ENCODE results near the gene REST. TPM values are rescaled to one million over a fixed set of nuclear protein-coding genes. Genes with fewer than 3 reads are reported as not detected.
"Not testable (repeated sequence)": the region's sequence is repeated elsewhere in the genome, so short reads cannot be mapped to it uniquely, and the experiment has no call there.

The REST gene
- total and polyA plus RNA-seq, 2 donors: 9.8 to 49.1 TPM

DNA sequence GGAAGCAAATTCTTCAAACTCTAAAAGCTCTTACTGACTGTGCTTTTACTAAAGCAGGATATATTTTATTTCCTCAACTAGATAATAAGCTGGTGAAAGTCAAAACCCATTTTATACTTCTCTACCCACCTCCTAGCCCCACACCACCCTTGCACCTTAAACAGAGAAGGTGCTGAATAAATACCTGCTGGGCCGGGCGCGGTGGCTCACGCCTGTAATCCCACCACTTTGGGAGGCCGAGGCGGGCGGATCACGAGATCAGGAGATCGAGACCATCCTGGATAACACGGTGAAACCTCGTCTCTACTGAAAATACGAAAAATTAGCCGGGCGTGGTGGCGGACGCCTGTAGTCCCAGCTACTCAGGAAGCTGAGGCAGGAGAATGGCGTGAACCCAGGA lies 9.9 kb upstream of the REST start:
- 94% methylated on average over 17 of the region's 17 CpGs for WGBS
- not testable (repeated sequence) for H3K36me3 ChIP-seq (ENCODE audit: insufficient read depth); H3K27ac ChIP-seq (ENCODE audit: low read depth); H3K4me1 ChIP-seq (ENCODE audit: insufficient read depth); DNase-seq (ENCODE audit: extremely low spot score); H3K4me3 ChIP-seq (ENCODE audit: low read depth, low read length)

DNA sequence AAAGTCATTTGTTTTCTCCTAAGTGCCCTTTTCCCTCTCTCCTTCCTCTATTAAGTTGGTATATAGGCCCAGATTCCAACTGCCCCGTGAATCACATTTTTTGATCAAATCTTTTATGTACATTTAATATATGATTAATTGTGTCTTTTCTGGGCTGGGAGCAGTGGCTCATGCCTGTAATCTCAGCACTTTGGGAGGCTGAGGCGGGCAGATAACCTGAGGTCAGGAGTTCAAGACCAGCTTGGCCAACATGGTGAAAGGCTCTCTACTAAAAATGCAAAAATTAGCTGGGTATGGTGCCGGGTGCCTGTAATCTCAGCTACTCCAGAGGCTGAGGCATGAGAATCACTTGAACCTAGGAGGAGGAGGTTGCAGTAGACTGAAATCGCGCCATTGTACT lies 7.5 kb upstream of the REST start:
- DNase-seq (ENCODE audit: extremely low spot score); H3K4me3 ChIP-seq (ENCODE audit: low read depth, low read length); H3K4me1 ChIP-seq (ENCODE audit: insufficient read depth); H3K27ac ChIP-seq (ENCODE audit: low read depth); H3K36me3 ChIP-seq (ENCODE audit: insufficient read depth): not testable (repeated sequence)
- WGBS: 92% methylated on average over 5 of the region's 5 CpGs

DNA sequence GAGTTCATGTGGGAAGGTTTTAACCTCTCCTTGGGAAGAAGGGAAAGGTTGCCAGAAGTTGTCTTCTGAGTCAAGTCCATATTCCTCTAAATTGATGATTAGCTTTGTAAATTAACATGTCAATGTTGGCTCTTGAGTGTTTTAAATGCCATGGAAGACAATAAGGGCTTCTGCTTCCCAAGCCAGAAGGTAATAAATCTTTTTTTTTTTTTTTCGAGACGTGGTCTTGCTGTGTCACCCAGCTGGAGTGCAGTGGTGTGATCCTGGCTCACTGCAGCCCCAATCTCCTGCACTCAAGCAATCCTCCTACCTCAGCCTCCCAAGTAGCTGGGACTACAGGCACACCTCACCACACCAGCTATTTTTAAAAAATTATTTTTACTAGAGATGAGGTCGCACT lies 5.0 kb upstream of the REST start:
- H3K4me3 ChIP-seq (ENCODE audit: low read depth, low read length): no peak overlapping the region
- WGBS: 68% methylated on average over 3 of the region's 3 CpGs

DNA sequence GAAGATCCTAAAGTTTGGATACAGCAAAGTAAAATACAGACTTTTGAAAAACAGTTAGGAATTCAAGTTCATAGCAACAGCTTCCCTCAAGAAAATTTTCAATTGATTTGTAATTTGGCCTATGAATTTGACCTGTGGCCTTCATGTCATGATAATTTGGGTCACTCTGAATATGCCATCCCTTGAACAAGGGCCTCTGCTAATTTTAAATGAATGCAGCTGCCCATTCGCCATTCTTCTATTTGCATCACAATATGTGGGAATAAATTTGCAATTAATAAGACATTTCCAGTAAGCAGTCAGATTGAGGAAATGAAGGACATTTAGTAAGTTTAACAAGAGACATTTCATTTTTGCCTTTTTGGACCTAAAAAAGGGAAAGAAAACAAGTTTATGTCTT lies 1.9 kb upstream of the REST start:
- DNase-seq (ENCODE audit: extremely low spot score): no peak
- Histone ChIP-seq H3K27ac (ENCODE audit: low read depth) (no peak overlapping the region), H3K4me1 (ENCODE audit: insufficient read depth) (no peaks in the 10 kb centered on the region), H3K36me3 (ENCODE audit: insufficient read depth) (no peaks in the 10 kb centered on the region), H3K4me3 (ENCODE audit: low read depth, low read length) (no peak overlapping the region)
- whole genome bisulfite sequencing: 41% methylated on average over 1 of the region's 1 CpG

More for the DNA sequence above, 5.0 kb upstream of the REST start:
- H3K4me1 ChIP-seq (ENCODE audit: insufficient read depth): no peaks in the 10 kb centered on the region
- DNase-seq (ENCODE audit: extremely low spot score): no peak
- H3K36me3 ChIP-seq (ENCODE audit: insufficient read depth): no peaks in the 10 kb centered on the region
- no peak overlapping the region for H3K27ac ChIP-seq (ENCODE audit: low read depth)

DNA sequence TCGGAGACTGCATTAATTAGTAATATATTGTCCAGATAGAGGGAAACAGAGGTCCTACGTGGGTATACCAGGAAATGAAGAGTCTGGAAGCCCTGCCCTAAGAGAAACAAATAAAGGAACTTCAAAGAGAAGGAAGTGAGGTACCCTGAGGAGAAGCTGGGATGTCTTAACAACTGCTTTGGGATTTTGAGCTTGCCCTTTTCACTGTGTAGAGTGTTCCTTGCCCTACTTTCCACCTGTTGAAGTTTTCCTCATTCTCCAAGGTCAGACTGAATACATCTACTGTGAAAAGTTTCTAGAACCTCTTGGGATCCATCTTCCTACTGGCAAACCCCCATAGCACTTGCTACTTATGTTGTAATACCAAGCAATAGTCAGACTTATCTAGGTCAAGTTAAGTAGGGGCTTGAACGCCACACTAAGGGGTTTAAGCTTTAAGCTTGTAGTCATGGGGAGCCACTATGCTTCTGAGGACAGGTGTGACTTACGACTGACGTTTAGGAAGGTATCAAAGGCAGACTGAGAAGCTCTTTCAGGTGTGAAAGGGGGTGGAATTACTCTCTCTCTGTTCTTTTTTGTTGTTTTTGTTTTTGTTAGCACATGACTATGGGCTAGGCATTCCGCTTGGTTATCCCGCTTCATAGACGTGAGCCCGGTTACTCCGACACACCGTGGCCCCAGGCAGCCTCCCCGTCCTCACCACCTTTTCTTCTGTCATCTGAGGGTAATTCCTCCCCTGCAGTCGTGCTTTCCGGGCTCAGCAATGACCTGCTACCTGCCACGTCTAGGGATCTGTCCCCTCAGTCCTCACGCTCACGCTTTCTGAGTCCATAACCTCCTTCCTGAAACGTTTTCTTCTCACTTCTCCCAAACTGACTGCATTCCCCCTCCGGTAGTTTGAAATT lies 959 bp upstream of the REST start:
- DNase-seq (ENCODE audit: extremely low spot score): no peak
- Histone ChIP-seq H3K4me1 (ENCODE audit: insufficient read depth) (no peaks in the 10 kb centered on the region), H3K36me3 (ENCODE audit: insufficient read depth) (peaks cover 3% of the 10 kb centered on the region), H3K27ac (ENCODE audit: low read depth) (no peak overlapping the region), H3K4me3 (ENCODE audit: low read depth, low read length) (peak overlapping the region; percentile 99)
- WGBS: 23% methylated on average over 19 of the region's 19 CpGs

DNA sequence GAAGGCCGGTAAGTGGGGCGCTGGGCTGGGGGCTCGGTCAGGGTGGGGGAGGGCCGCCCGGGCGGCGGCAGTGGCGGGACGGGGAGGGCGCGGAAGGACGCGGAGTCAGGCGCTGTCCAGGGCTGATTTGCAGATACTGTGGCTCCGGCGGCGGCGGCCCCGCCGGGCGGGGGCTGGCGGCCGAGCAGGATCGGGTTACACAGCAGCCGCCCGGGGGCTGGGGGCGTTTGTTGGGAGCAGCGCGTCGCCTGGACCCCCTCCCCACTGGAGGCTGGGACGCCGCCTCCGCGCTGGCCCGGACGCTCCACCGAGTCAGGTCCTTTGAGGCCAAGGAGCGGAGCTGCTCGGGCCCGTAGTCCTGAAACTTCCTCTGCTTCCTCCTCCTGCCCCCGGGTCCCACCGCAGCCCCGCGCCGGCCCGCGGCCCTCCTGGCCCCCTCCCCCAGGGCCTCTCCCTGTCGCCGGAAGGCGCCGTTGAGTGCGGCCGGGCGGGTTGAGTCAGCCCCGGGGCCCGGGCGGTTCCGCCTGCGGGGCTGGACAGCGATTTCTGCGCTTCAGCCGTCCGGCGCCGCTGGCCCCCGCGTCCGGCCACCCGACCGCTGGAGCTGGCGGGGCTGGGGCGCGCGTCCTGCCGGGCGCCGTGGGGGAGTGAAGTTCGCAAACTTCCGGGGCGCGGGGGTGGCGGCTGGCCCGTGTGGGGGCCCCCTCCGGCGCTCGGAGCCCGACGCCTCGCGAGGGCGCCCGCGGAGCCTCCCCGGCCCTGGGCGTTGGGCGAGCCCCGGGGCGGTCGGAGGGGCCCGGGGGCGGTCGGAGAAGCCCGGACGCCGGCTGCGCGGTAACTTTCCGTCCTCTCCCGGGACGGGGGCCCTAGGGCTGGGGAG lies 746 bp downstream of the REST start:
- peak; percentile 20 for DNase-seq (ENCODE audit: extremely low spot score)
- WGBS: under 1% methylated on average over 109 of the region's 110 CpGs
- Histone ChIP-seq H3K4me1 (ENCODE audit: insufficient read depth) (no peaks in the 10 kb centered on the region), H3K4me3 (ENCODE audit: low read depth, low read length) (peak overlapping the region; percentile 99), H3K36me3 (ENCODE audit: insufficient read depth) (peaks cover 3% of the 10 kb centered on the region), H3K27ac (ENCODE audit: low read depth) (peak overlapping the region; percentile 90)

DNA sequence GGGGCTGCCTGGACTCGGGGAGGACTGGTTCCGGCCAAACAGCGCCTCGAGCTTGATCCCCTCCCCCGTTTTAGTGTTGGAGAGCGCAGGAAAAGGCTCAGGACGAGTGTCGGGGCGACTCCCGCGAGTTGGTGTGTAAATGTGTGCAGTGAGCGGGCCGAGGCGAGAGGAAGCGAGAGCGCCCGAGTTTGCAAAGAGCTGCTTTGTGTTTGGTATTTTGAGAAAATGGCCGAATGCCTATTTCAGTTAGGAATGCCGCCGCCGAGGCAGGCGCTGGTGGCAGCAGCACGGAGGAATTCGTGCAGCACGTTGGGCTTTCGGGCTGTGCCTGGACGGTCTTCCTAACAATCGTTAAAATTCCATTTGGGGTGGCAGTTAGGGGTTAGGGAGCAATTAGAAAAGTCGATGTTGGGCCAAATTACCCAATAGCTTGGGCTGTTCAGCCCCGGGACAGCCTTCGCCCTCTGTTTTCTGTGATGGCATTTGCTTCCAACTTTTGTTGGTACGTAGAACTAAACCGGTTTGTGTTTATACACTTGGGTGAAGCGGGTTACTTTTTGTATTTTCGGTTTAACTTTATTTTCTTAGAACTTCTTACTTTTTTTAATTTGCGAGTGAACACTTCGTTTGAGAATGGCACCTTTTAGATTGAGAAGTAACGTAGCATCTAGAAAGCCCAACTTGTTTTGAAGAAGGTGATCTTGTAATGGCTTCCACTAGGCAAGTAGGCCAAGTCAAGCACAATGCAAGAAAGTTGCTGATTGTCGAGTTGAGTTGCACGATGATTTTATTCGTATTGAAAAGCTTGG lies 1.6 kb downstream of the REST start:
- Histone ChIP-seq H3K4me3 (ENCODE audit: low read depth, low read length) (peak overlapping the region; percentile 99), H3K27ac (ENCODE audit: low read depth) (peak overlapping the region; percentile 90), H3K4me1 (ENCODE audit: insufficient read depth) (no peaks in the 10 kb centered on the region), H3K36me3 (ENCODE audit: insufficient read depth) (peaks cover 3% of the 10 kb centered on the region)
- under 1% methylated on average over 41 of the region's 41 CpGs for WGBS
- DNase-seq (ENCODE audit: extremely low spot score): peak; percentile 33

DNA sequence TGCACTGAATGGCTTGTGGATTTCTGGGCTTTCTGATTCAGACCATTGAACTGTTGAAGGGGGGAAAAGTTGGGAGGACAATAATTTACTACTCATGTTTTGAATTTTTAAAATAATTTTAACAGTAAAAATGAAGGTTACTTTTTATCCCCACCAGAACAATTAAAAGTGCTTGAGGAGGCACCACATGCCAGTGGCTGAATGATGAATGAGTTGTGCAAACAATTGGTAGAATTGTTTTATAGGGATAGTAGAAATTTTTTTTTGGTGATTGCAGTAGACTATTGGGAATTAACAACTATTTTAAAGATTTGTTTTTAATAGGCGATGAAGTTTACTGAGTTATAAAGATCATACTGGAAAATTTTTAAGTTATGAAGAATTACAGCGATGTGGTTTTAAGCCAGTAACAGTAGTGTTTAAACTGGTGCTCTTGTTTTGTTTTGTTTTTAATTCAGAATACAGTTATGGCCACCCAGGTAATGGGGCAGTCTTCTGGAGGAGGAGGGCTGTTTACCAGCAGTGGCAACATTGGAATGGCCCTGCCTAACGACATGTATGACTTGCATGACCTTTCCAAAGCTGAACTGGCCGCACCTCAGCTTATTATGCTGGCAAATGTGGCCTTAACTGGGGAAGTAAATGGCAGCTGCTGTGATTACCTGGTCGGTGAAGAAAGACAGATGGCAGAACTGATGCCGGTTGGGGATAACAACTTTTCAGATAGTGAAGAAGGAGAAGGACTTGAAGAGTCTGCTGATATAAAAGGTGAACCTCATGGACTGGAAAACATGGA lies 2.7 kb downstream of the REST start:
- no peak overlapping the region for H3K27ac ChIP-seq (ENCODE audit: low read depth)
- WGBS: 54% methylated on average over 6 of the region's 6 CpGs
- peaks cover 3% of the 10 kb centered on the region for H3K36me3 ChIP-seq (ENCODE audit: insufficient read depth)
- no peak for DNase-seq (ENCODE audit: extremely low spot score)
- no peak overlapping the region for H3K4me3 ChIP-seq (ENCODE audit: low read depth, low read length)
- H3K4me1 ChIP-seq (ENCODE audit: insufficient read depth): no peaks in the 10 kb centered on the region

DNA sequence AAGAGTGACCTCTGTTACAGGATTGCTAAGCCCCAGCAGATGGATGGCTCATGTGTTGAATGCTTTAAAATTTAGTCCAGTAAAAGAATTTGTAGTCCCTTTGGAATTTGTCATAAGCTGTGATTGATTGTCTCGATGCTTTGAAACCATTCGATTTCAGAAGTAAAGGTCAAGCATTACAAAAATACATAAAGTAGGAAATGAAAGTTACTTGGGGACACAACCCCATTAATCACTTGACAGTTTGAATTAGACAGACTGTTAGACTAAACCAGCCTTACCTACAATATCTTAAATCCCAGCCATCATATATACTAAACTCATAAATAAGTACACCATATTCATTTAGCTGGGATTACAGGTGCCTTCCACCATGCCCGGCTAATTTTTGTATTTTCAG lies 6.6 kb downstream of the REST start:
- H3K27ac ChIP-seq (ENCODE audit: low read depth): no peak overlapping the region
- peaks cover 3% of the 10 kb centered on the region for H3K36me3 ChIP-seq (ENCODE audit: insufficient read depth)
- H3K4me3 ChIP-seq (ENCODE audit: low read depth, low read length): no peak overlapping the region
- 75% methylated on average over 3 of the region's 3 CpGs for WGBS
- DNase-seq (ENCODE audit: extremely low spot score): no peak
- no peaks in the 10 kb centered on the region for H3K4me1 ChIP-seq (ENCODE audit: insufficient read depth)

DNA sequence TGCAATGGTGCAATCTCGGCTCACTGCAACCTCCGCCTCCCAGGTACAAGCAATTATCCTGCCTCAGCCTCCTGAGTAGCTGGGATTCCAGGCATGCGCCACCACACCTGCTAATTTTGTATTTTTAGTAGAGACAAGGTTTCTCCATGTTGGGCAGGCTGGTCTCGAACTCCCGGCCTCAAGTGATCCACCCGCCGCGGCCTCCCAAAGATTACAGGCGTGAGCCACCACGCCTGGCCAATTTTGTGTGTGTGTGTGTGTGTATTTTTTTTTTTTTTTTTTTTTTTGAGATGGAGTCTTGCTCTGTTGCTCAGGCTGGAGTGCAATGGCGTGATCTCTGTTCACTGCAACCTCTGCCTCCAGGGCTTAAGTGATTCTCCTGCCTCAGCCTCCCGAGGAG lies 7.3 kb downstream of the REST start:
- not testable (repeated sequence) for DNase-seq (ENCODE audit: extremely low spot score); H3K36me3 ChIP-seq (ENCODE audit: insufficient read depth); H3K4me3 ChIP-seq (ENCODE audit: low read depth, low read length); H3K4me1 ChIP-seq (ENCODE audit: insufficient read depth); H3K27ac ChIP-seq (ENCODE audit: low read depth)
- 97% methylated on average over 12 of the region's 12 CpGs for WGBS

DNA sequence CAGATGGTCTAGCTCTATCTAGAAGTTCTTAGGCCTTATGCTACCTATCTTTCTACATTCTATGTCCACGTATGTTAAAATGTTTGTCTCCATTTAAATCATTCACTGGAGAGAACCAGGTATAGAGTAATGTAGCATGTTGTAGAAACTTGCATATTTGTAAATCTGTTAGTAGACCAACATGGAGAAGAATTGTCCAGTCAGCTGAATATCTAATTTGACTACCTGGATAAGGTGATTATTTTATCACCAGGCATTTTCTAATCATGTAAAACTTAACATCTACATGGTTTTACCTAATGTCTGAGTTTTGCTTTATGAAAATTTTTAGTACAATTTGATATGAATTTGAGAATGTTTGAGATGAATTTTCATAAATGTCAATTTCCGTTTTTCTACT lies 19.5 kb downstream of the REST start:
- no peak overlapping the region for H3K4me3 ChIP-seq (ENCODE audit: low read depth, low read length)
- WGBS: 67% methylated on average over 2 of the region's 2 CpGs
- no peak for DNase-seq (ENCODE audit: extremely low spot score)
- H3K36me3 ChIP-seq (ENCODE audit: insufficient read depth): peaks cover 7% of the 10 kb centered on the region
- no peaks in the 10 kb centered on the region for H3K4me1 ChIP-seq (ENCODE audit: insufficient read depth)
- H3K27ac ChIP-seq (ENCODE audit: low read depth): no peak overlapping the region

DNA sequence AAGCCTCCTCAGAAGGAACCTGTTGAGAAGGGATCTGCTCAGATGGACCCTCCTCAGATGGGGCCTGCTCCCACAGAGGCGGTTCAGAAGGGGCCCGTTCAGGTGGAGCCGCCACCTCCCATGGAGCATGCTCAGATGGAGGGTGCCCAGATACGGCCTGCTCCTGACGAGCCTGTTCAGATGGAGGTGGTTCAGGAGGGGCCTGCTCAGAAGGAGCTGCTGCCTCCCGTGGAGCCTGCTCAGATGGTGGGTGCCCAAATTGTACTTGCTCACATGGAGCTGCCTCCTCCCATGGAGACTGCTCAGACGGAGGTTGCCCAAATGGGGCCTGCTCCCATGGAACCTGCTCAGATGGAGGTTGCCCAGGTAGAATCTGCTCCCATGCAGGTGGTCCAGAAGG lies 22.9 kb downstream of the REST start:
- DNase-seq (ENCODE audit: extremely low spot score): no peak
- peaks cover 5% of the 10 kb centered on the region for H3K36me3 ChIP-seq (ENCODE audit: insufficient read depth)
- no peak overlapping the region for H3K27ac ChIP-seq (ENCODE audit: low read depth)
- H3K4me3 ChIP-seq (ENCODE audit: low read depth, low read length): no peak overlapping the region
- 95% methylated on average over 7 of the region's 7 CpGs for WGBS
- no peaks in the 10 kb centered on the region for H3K4me1 ChIP-seq (ENCODE audit: insufficient read depth)

DNA sequence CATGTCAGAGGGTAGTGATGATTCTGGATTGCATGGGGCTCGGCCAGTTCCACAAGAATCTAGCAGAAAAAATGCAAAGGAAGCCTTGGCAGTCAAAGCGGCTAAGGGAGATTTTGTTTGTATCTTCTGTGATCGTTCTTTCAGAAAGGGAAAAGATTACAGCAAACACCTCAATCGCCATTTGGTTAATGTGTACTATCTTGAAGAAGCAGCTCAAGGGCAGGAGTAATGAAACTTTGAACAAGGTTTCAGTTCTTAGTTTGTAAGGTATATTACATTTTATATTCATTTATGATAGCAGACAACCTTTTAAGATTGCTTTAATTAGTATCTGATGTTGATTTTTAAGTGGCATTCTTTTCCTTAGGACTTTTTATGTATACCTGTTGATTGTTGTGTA lies 24.2 kb downstream of the REST start:
- 47% methylated on average over 4 of the region's 4 CpGs for WGBS

More for the DNA sequence above, 24.2 kb downstream of the REST start:
- Histone ChIP-seq H3K4me3 (ENCODE audit: low read depth, low read length) (no peak overlapping the region), H3K36me3 (ENCODE audit: insufficient read depth) (peaks cover 5% of the 10 kb centered on the region), H3K27ac (ENCODE audit: low read depth) (no peak overlapping the region), H3K4me1 (ENCODE audit: insufficient read depth) (no peaks in the 10 kb centered on the region)
- no peak for DNase-seq (ENCODE audit: extremely low spot score)

Measured in urinary bladder (tissue), 4 donors.